SK-N-SH treated with all-trans-retinoic acid at 6 μM for 48 hours (cell line): ENCODE data around the gene LMF1.

Source experiments
- ATAC-seq: fragments of 200-7000 bp; cut with Tn5 transposase; 3 replicates; pipeline ENCODE4 v1.9.1; 2020; ENCODE audit warnings: mild to moderate bottlenecking, moderate library complexity
- ARNTL ChIP-seq: fragments of 450-650 bp; formaldehyde crosslinking; IDR thresholded peaks from 2 replicates; pipeline ENCODE4 v1.5.0; 2020; ENCODE audit warnings: low read depth, mild to moderate bottlenecking, moderate library complexity, borderline replicate concordance
- BACH2 ChIP-seq: fragments of 250-450 bp; sonication (Bioruptor Pico); IDR thresholded peaks from 2 replicates; pipeline ENCODE4 v1.9.0; 2021; ENCODE audit warnings: mild to moderate bottlenecking, borderline replicate concordance
- CREB5 ChIP-seq: fragments of 250-450 bp; sonication (Bioruptor Pico); IDR thresholded peaks from 2 replicates; pipeline ENCODE4 v1.5.1; 2020; ENCODE audit warnings: low read depth, mild to moderate bottlenecking, moderate library complexity
- CSDC2 ChIP-seq: fragments of 250-450 bp; sonication (Bioruptor Pico); IDR thresholded peaks from 2 replicates; pipeline ENCODE4 v1.5.0; 2020; ENCODE audit warnings: mild to moderate bottlenecking, moderate library complexity
- CSRNP3 ChIP-seq: fragments of 250-450 bp; sonication (Bioruptor Pico); IDR thresholded peaks from 2 replicates; pipeline ENCODE4 v1.5.1; 2021; ENCODE audit warnings: mild to moderate bottlenecking, moderate library complexity
- ESRRG ChIP-seq: fragments of 250-450 bp; sonication (Bioruptor Pico); IDR thresholded peaks from 2 replicates; pipeline ENCODE4 v1.6.1; 2021; ENCODE audit warnings: mild to moderate bottlenecking
- GLIS3 ChIP-seq: fragments of 250-450 bp; sonication (Bioruptor Pico); IDR thresholded peaks from 2 replicates; pipeline ENCODE4 v1.5.0; 2020; ENCODE audit warnings: mild to moderate bottlenecking, moderate library complexity
- OSR1 ChIP-seq: fragments of 250-450 bp; sonication (Bioruptor Pico); IDR thresholded peaks from 2 replicates; pipeline ENCODE4 v1.8.0; 2022; ENCODE audit warnings: moderate library complexity, mild to moderate bottlenecking, inconsistent platforms
- POU6F1 ChIP-seq: fragments of 250-450 bp; sonication (Bioruptor Pico); IDR thresholded peaks from 2 replicates; pipeline ENCODE4 v1.8.0; 2021; ENCODE audit warnings: low read depth, mild to moderate bottlenecking, moderate library complexity, borderline replicate concordance
- PPARA ChIP-seq: fragments of 250-450 bp; sonication (Bioruptor Pico); IDR thresholded peaks from 2 replicates; pipeline ENCODE4 v1.5.0; 2020; ENCODE audit warnings: mild to moderate bottlenecking, borderline replicate concordance
- RARB ChIP-seq: fragments of 250-450 bp; sonication (Bioruptor Pico); IDR thresholded peaks from 2 replicates; pipeline ENCODE4 v1.8.0; 2021; ENCODE audit warnings: mild to moderate bottlenecking, moderate library complexity
- SNAI2 ChIP-seq: fragments of 250-450 bp; sonication (Bioruptor Pico); IDR thresholded peaks from 2 replicates; pipeline ENCODE4 v1.5.0; 2020; ENCODE audit warnings: mild to moderate bottlenecking, moderate library complexity
- TCF4 ChIP-seq: fragments of 250-450 bp; sonication (Bioruptor Pico); IDR thresholded peaks from 2 replicates; pipeline ENCODE4 v1.8.0; 2021; ENCODE audit warnings: mild to moderate bottlenecking, moderate library complexity, borderline replicate concordance
- TOX ChIP-seq: fragments of 250-450 bp; sonication (Bioruptor Pico); IDR thresholded peaks from 2 replicates; pipeline ENCODE4 v1.8.0; 2021; ENCODE audit warnings: mild to moderate bottlenecking, moderate library complexity, borderline replicate concordance
- TSHZ2 ChIP-seq: fragments of 250-450 bp; sonication (Bioruptor Pico); IDR thresholded peaks from 2 replicates; pipeline ENCODE4 v1.5.0; 2020; ENCODE audit warnings: mild to moderate bottlenecking, moderate library complexity
- ZC3H10 ChIP-seq: fragments of 250-450 bp; sonication (Bioruptor Pico); IDR thresholded peaks from 2 replicates; pipeline ENCODE4 v1.5.1; 2021; ENCODE audit warnings: mild to moderate bottlenecking, moderate library complexity
- ZFP3 ChIP-seq: fragments of 250-450 bp; sonication (Bioruptor Pico); IDR thresholded peaks from 2 replicates; pipeline ENCODE4 v1.5.0; 2020; ENCODE audit warnings: mild to moderate bottlenecking, moderate library complexity
- ZFP30 ChIP-seq: fragments of 450-650 bp; formaldehyde crosslinking; IDR thresholded peaks from 2 replicates; pipeline ENCODE4 v1.5.0; 2022; ENCODE audit warnings: mild to moderate bottlenecking, moderate library complexity
- ZNF565 ChIP-seq: fragments of 450-650 bp; formaldehyde crosslinking; conservative IDR thresholded peaks from 2 replicates; pipeline ENCODE4 v1.5.0; 2020; ENCODE audit warnings: low read depth, mild to moderate bottlenecking, moderate library complexity
- ZNF70 ChIP-seq: fragments of 450-650 bp; formaldehyde crosslinking; IDR thresholded peaks from 2 replicates; pipeline ENCODE4 v1.5.0; 2020; ENCODE audit warnings: mild to moderate bottlenecking, moderate library complexity
- ZNF8 ChIP-seq: fragments of 450-650 bp; formaldehyde crosslinking; IDR thresholded peaks from 2 replicates; pipeline ENCODE4 v1.5.0; 2020; ENCODE audit warnings: mild to moderate bottlenecking, moderate library complexity

LMF1 gene

DNA sequence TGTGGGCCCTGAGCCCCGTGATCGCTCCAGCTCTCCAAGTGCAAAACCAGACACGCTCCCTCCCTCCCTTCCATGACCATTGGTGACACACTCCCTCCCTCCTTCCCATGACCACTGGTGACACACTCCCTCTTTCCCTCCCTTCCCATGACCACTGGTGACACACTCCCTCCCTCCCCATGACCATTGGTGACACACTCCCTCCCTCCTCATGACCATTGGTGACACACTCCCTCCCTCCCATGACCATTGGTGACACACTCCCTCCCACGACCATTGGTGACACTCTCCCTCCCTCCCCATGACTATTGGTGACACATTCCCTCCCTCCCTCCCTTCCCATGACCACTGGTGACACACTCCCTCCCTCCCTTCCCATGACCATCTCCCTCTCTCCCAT lies 56.3 kb downstream of the LMF1 start:
- no peak for TF ChIP-seq POU6F1 (CRISPR knock-in tag)
- no peak for TF ChIP-seq ZFP3 (CRISPR knock-in tag)
- TF ChIP-seq TCF4 (CRISPR knock-in tag) = no peak
- TF ChIP-seq ZNF70 (CRISPR knock-in tag) = no peak
- no peak for TF ChIP-seq PPARA
- no peak for TF ChIP-seq BACH2
- no peak for TF ChIP-seq TOX (CRISPR knock-in tag)
- no peak for TF ChIP-seq ZC3H10 (CRISPR knock-in tag)
- no peak for TF ChIP-seq OSR1 (CRISPR knock-in tag)
- TF ChIP-seq ZFP30 (CRISPR knock-in tag) = no peak
- no peak for TF ChIP-seq ESRRG (CRISPR knock-in tag)
- TF ChIP-seq CSDC2 (CRISPR knock-in tag) = no peak
- TF ChIP-seq ZNF565 (CRISPR knock-in tag) = no peak
- no peak for TF ChIP-seq RARB (CRISPR knock-in tag)
- TF ChIP-seq ARNTL = no peak
- no peak for TF ChIP-seq SNAI2 (CRISPR knock-in tag)
- no peak for TF ChIP-seq CREB5 (CRISPR knock-in tag)
- no peak for TF ChIP-seq TSHZ2 (CRISPR knock-in tag)
- TF ChIP-seq ZNF8 (CRISPR knock-in tag) = no peak
- no peak for ATAC-seq

- TF ChIP-seq CREB5 (CRISPR knock-in tag) (no peak), POU6F1 (CRISPR knock-in tag) (no peak), GLIS3 (CRISPR knock-in tag) (no peak), TSHZ2 (CRISPR knock-in tag) (no peak), ZNF8 (CRISPR knock-in tag) (no peak), PPARA (no peak), BACH2 (no peak), ZFP3 (CRISPR knock-in tag) (no peak), SNAI2 (CRISPR knock-in tag) (no peak), CSRNP3 (CRISPR knock-in tag) (no peak), ESRRG (CRISPR knock-in tag) (no peak), OSR1 (CRISPR knock-in tag) (no peak), ZNF70 (CRISPR knock-in tag) (no peak)
- no peak for ATAC-seq
Observed at GRCh38 chr16:913817-914439, 56.9 kb downstream of the LMF1 start.
